Nephron (organoid): ENCODE results near the gene FRRS1.
A peak's percentile ranks its signal among the peaks of the same experiment; 100 is the strongest.

Source experiments
- H3K27ac Mint-ChIP-seq, 3 experiments: 2 replicates each; pipeline ENCODE4 v1.8.0; 2020; ENCODE audit warnings: mixed read lengths in 3 of 3, mild to moderate bottlenecking in 2 of 3, moderate library complexity in 1 of 3
- H3K27me3 Mint-ChIP-seq: 2 replicates; pipeline ENCODE4 v1.8.0; 2021; ENCODE audit warnings: low read depth, mild to moderate bottlenecking, moderate library complexity, mixed read lengths
- H3K36me3 Mint-ChIP-seq: 2 replicates; pipeline ENCODE4 v1.8.0; 2020; ENCODE audit warnings: low read depth, mixed read lengths
- H3K4me1 Mint-ChIP-seq: 2 replicates; pipeline ENCODE4 v1.8.0; 2020; ENCODE audit warnings: mixed read lengths
- H3K4me3 Mint-ChIP-seq, 3 experiments: 2 replicates each; pipeline ENCODE4 v1.8.0; 2020; ENCODE audit warnings: mild to moderate bottlenecking in 3 of 3, mixed read lengths in 3 of 3, moderate library complexity in 2 of 3
- H3K9me3 Mint-ChIP-seq: 2 replicates; pipeline ENCODE4 v1.8.0; 2020; ENCODE audit warnings: mixed read lengths
- CTCF ChIP-seq, 3 experiments: fragments of 200-600 bp; sonication (generic); IDR thresholded peaks; one replicate each; pipeline ENCODE4 v1.5.0; 2021; ENCODE audit warnings: antibody characterized with exemption in 3 of 3; ENCODE audit not compliant: unreplicated experiment in 3 of 3

Gene FRRS1

GRCh38 chr1:99674115-99675064, 92.0 kb downstream of the FRRS1 start:
- Mint-ChIP-seq H3K4me1 (peaks cover 55% of the 10 kb centered on the region), H3K4me3 (no peak overlapping the region), H3K27ac (peak overlapping the region in 1 of 3 experiments; percentile 5), H3K27me3 (no peaks in the 10 kb centered on the region), H3K9me3 (no peaks in the 10 kb centered on the region), H3K36me3 (no peaks in the 10 kb centered on the region)
- TF ChIP-seq CTCF (IDR thresholded peaks at IDR 0.05; ENCODE audit: unreplicated experiment in 3 of 3), result no peak

GRCh38 chr1:99673315-99673714, 93.1 kb downstream of the FRRS1 start:
- H3K36me3 Mint-ChIP-seq, result no peaks in the 10 kb centered on the region
- TF ChIP-seq CTCF (IDR thresholded peaks at IDR 0.05; ENCODE audit: unreplicated experiment in 3 of 3), result no peak
- no peaks in the 10 kb centered on the region for H3K27me3 Mint-ChIP-seq

GRCh38 chr1:99672530-99673213, 93.8 kb downstream of the FRRS1 start:
- Mint-ChIP-seq H3K4me1 (peaks cover 55% of the 10 kb centered on the region), H3K36me3 (no peaks in the 10 kb centered on the region), H3K4me3 (no peak overlapping the region), H3K27ac (peak overlapping the region; percentile 7 to 52 (median 50)), H3K27me3 (no peaks in the 10 kb centered on the region), H3K9me3 (no peaks in the 10 kb centered on the region)
- TF ChIP-seq CTCF (IDR thresholded peaks at IDR 0.05; ENCODE audit: unreplicated experiment in 3 of 3), result no peak

More at GRCh38 chr1:99673315-99673714, 93.1 kb downstream of the FRRS1 start:
- peaks cover 55% of the 10 kb centered on the region for H3K4me1 Mint-ChIP-seq
- H3K4me3 Mint-ChIP-seq, result no peak overlapping the region
- H3K9me3 Mint-ChIP-seq, result no peaks in the 10 kb centered on the region
- no peak overlapping the region for H3K27ac Mint-ChIP-seq

GRCh38 chr1:99672038-99672437, 94.4 kb downstream of the FRRS1 start:
- Mint-ChIP-seq H3K4me1 (peaks cover 53% of the 10 kb centered on the region), H3K36me3 (no peaks in the 10 kb centered on the region), H3K27ac (peak overlapping the region; percentile 7 to 52 (median 50)), H3K9me3 (no peaks in the 10 kb centered on the region), H3K27me3 (no peaks in the 10 kb centered on the region), H3K4me3 (no peak overlapping the region)
- TF ChIP-seq CTCF (IDR thresholded peaks at IDR 0.05; ENCODE audit: unreplicated experiment in 3 of 3), result no peak

GRCh38 chr1:99670583-99670982, 95.9 kb downstream of the FRRS1 start:
- Mint-ChIP-seq H3K4me1 (peaks cover 52% of the 10 kb centered on the region), H3K36me3 (no peaks in the 10 kb centered on the region), H3K27me3 (no peaks in the 10 kb centered on the region), H3K4me3 (no peak overlapping the region), H3K9me3 (no peaks in the 10 kb centered on the region), H3K27ac (no peak overlapping the region)
- TF ChIP-seq CTCF (IDR thresholded peaks at IDR 0.05; ENCODE audit: unreplicated experiment in 3 of 3), result no peak
